Measurements from ENCODE around the gene GPRIN2.

Gene GPRIN2

GRCh38 chr10:46523962-46524471 is 32.4 kb downstream of the GPRIN2 start:
- peak; percentile 66 for DNase-seq (ENCODE audit: low read depth, low spot score)
- POLR2A ChIA-PET, result no interaction called here
- CTCF ChIA-PET, result interaction anchor here (1.0 to 1.3 kb wide), 2 partner anchors 14 to 296 kb away, joined by 4 read pairs; no protein-coding TSS in a partner anchor
- no peak overlapping the region for H3K4me3 ChIP-seq (ENCODE audit: low read depth, low read length)
- no peak for TF ChIP-seq CTCF (IDR thresholded peaks at IDR 0.05; ENCODE audit: insufficient read depth, low read length, missing control alignments)

DNA sequence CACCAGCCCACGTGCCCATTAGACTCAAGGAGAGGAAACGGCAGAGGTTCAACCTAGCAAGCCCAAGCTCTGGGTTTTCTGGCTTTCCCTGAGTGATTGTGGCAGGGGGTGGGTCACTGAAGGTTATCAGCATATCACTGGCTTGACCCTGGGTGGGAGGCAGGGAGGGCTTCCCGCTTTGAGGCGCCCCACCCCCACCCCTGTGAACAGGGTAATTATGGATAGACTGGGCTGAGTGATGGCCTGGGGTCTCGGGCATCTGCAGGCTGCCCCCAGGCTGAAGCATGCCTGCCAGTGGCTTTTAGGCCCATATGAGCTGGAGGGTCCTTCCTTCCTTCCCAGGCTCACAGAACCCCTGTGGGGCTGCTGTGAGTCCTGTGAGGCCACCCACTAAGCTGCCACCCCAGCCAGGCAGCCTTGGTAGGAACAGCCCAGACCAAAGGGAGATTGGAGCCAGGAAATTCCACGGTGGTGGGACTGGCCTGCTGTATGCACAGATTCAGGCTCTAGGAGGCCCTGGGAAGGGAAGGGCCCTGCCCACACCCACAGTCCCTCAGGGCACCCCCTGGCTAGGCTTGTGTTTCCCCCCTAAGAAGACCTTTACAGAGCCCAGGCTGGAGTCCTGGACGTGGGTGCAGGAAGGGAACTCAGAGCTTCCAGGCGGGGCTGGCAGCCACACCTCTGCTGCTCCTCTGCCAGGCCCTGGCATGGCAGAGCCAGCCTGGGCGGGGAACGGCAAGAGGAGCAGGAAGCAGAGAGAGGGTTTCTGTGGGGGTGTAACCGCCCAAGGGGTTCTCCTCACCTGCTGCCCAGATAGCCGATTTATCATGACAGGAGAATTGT is 33.1 kb downstream of the GPRIN2 start:
- no peak for TF ChIP-seq CTCF (IDR thresholded peaks at IDR 0.05; ENCODE audit: insufficient read depth, low read length, missing control alignments)
- no peak overlapping the region for H3K4me3 ChIP-seq (ENCODE audit: low read depth, low read length)
- POLR2A ChIA-PET, result no interaction called here
- CTCF ChIA-PET, result interaction anchor here (1.0 to 1.3 kb wide), 2 partner anchors 15 to 295 kb away, joined by 4 read pairs; no protein-coding TSS in a partner anchor
- no peak for DNase-seq (ENCODE audit: low read depth, low spot score)

DNA sequence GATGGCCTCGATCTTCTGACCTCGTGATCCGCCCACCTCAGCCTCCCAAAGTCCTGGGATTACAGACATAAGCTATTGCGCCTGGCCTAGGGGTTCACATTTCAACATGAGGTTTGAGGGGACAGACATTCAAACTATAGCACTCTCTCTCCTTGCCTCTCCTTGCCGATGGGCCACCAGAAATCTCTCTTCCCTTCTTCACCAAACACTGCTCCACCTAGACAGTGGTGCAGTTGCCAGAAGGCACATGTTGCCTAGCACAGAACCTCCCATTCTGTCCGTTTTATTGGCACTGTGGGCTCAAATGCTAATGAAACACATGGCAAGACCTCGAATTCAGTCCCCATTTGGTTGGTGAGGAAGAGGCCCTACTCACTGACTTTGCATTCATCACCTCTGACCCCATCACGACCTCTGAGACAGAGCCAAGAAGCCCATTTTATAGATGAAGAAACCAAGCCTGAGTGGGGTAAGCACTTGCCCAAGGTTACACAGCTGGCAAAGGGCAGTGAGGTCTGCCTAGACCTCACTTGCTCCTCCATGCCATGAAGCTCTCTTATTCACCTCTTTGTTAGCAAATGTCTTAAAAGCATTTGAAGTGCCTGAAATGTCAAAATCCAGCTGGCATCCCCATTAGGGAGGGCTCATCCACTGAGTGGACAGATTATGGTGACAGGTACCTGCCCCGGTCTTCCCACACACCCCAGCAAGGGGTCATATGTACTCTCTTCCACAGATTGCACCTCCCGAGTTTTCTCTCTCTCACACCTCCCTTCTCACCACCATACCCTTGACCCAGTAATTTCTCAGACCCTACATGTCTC is 34.0 kb downstream of the GPRIN2 start:
- DNase-seq (ENCODE audit: low read depth, low spot score), result no peak
- ChIA-PET POLR2A (no interaction called here), CTCF (no interaction called here)
- no peak for TF ChIP-seq CTCF (IDR thresholded peaks at IDR 0.05; ENCODE audit: insufficient read depth, low read length, missing control alignments)
- no peak overlapping the region for H3K4me3 ChIP-seq (ENCODE audit: low read depth, low read length)

DNA sequence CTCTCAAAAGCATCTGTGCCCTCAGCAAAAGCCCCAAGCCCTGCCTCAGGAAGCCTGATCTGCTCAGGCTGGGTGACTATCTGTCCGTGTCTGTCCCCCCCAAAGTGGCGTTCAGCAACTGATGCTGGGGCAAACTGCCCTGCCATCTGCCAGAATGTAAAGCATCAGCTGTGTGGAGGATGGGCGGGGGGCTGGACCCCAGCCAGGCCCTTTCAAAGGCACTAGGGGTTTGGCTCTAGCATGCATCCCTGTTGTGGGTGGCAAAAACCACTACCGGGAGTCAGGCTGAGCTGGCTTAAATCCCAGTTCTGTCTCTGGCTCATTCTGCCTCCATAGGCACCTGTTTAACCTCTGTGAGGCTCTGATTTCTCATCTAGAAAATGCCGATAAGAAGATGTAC is 35.5 kb downstream of the GPRIN2 start:
- CTCF ChIA-PET, result no interaction called here
- no peak overlapping the region for H3K4me3 ChIP-seq (ENCODE audit: low read depth, low read length)
- no peak for DNase-seq (ENCODE audit: low read depth, low spot score)
- no peak for TF ChIP-seq CTCF (IDR thresholded peaks at IDR 0.05; ENCODE audit: insufficient read depth, low read length, missing control alignments)
- POLR2A ChIA-PET, result no interaction called here

GRCh38 chr10:46520381-46520780 is 36.1 kb downstream of the GPRIN2 start:
- TF ChIP-seq CTCF (IDR thresholded peaks at IDR 0.05; ENCODE audit: insufficient read depth, low read length, missing control alignments), result no peak
- ChIA-PET CTCF (no interaction called here), POLR2A (no interaction called here)
- H3K4me3 ChIP-seq (ENCODE audit: low read depth, low read length), result no peak overlapping the region
- DNase-seq (ENCODE audit: low read depth, low spot score), result no peak
